Panc1 (cell line): ENCODE measurements around the gene REN. TPM values are rescaled to one million over a fixed set of nuclear protein-coding genes. Genes with fewer than 3 reads are reported as not detected.
A peak's percentile ranks its signal among the peaks of the same experiment; 100 is the strongest.

Experiments used
- ATAC-seq: fragments of 200-7000 bp; cut with Tn5 transposase; 2 replicates; pipeline ENCODE4 v1.9.1; 2020; ENCODE audit warnings: mild to moderate bottlenecking, moderate library complexity
- BruUV-seq: library from RNA; stranded (reverse); fragments of 400-500 nt; replicated peaks from 2 replicates; lab custom pipeline; 2021; lab: Mats Ljungman, UMichigan
- CTCF ChIA-PET: fragments of 300-600 bp; sonication (Branson Sonifier 250); formaldehyde crosslinking; loops from one replicate; lab custom pipeline; 2022; ENCODE audit warnings: antibody characterized with exemption; lab: Charles Lee
- POLR2A ChIA-PET: fragments of 300-600 bp; sonication (Branson Sonifier 250); formaldehyde crosslinking; loops from one replicate; lab custom pipeline; 2022; ENCODE audit warnings: antibody characterized with exemption; lab: Charles Lee
- DNase-seq: peaks from one replicate; pipeline ENCODE4 v3.0.0-alpha.2; 2010; ENCODE audit warnings: low read depth, low spot score
- H3K27ac ChIP-seq: 2 replicates; pipeline ENCODE4 v1.5.1; 2011; ENCODE audit warnings: mild to moderate bottlenecking, low read length, inconsistent platforms
- H3K27me3 ChIP-seq: fragments of 200-500 bp; sonication (Bioruptor generic); 2 replicates; pipeline ENCODE4 v1.6.0; 2014; ENCODE audit warnings: low read length, inconsistent platforms; ENCODE audit not compliant: control insufficient read depth, insufficient read depth
- H3K36me3 ChIP-seq: fragments of 200-500 bp; sonication (Bioruptor generic); 2 replicates; pipeline ENCODE4 v1.5.1; 2014; ENCODE audit warnings: inconsistent platforms, mild to moderate bottlenecking, low read length, moderate library complexity; ENCODE audit not compliant: control insufficient read depth, insufficient read depth
- H3K4me1 ChIP-seq: 2 replicates; pipeline ENCODE4 v1.5.1; 2011; ENCODE audit warnings: inconsistent platforms, mild to moderate bottlenecking, low read length, moderate library complexity; ENCODE audit not compliant: control insufficient read depth, insufficient read depth
- H3K4me3 ChIP-seq, 2 experiments: 2 replicates each; pipeline ENCODE4 v1.5.1; 2011 to 2012; ENCODE audit warnings: low read depth in 2 of 2, low read length in 2 of 2, mild to moderate bottlenecking in 2 of 2, inconsistent platforms in 1 of 2, moderate library complexity in 1 of 2
- H3K9me3 ChIP-seq: fragments of 200-500 bp; sonication (Bioruptor generic); 2 replicates; pipeline ENCODE4 v1.5.1; 2014; ENCODE audit warnings: low read depth, mild to moderate bottlenecking, inconsistent platforms, low read length, moderate library complexity; ENCODE audit not compliant: control insufficient read depth, insufficient read depth
- CTCF ChIP-seq: fragments of 450-650 bp; IDR thresholded peaks from 2 replicates; pipeline ENCODE4 v1.5.1; 2017; ENCODE audit warnings: mild to moderate bottlenecking
- POLR2AphosphoS5 ChIP-seq: IDR thresholded peaks from 2 replicates; pipeline ENCODE4 v1.6.1; 2012; ENCODE audit warnings: mild to moderate bottlenecking, low read depth, low read length, moderate library complexity
- REST ChIP-seq, 2 experiments: IDR thresholded peaks; 2 replicates each; pipeline ENCODE4 v1.6.1; 2011 to 2012; ENCODE audit warnings: low read depth in 2 of 2, control low read depth in 1 of 2, low read length in 1 of 2, mild to moderate bottlenecking in 1 of 2, moderate library complexity in 1 of 2; ENCODE audit not compliant: insufficient read depth in 1 of 2
- SIN3A ChIP-seq: IDR thresholded peaks from 2 replicates; pipeline ENCODE4 v1.6.1; 2012; ENCODE audit warnings: low read depth, mild to moderate bottlenecking, low read length, moderate library complexity, borderline replicate concordance; ENCODE audit not compliant: insufficient read depth
- TCF7L2 ChIP-seq: IDR thresholded peaks from 2 replicates; pipeline ENCODE4 v1.6.1; 2011; ENCODE audit warnings: mild to moderate bottlenecking, low read depth, low read length, inconsistent platforms
- in situ Hi-C: cut with HindIII; loops from 2 replicates; pipeline ENCODE4 v1.10.0; 2016; ENCODE audit warnings: low sequenced_read_pairs, low pct_unique_long_range_greater_than_20kb
- intact Hi-C: fragments of 100-400 bp; cut with micrococcal nuclease; formaldehyde crosslinking; loops from one replicate; pipeline ENCODE4 v1.10.0; 2022; ENCODE audit not compliant: unreplicated experiment
- total RNA-seq: library from RNA; stranded (reverse); gene quantifications from one replicate; pipeline ENCODE4 v1.2.1, GENCODE V29; 2021; ENCODE audit not compliant: unreplicated experiment

The REN gene
- total RNA-seq, 1 experiment from 2014 or later, result not detected

GRCh38 chr1:204126956-204127355 lies 39.2 kb downstream of the REN start:
- no TSS peak for BruUV-seq
- H3K27me3 ChIP-seq, result no peaks in the 10 kb centered on the region
- TF ChIP-seq SIN3A, result no peak
- no peak for TF ChIP-seq TCF7L2
- no peak for TF ChIP-seq CTCF
- no peak for TF ChIP-seq REST (IDR thresholded peaks at IDR 0.05; ENCODE audit: insufficient read depth in 1 of 2, low read depth in 2 of 2, low read length in 1 of 2)
- TF ChIP-seq POLR2AphosphoS5, result no peak
- no peaks in the 10 kb centered on the region for H3K9me3 ChIP-seq
- peaks cover 29% of the 10 kb centered on the region for H3K4me1 ChIP-seq
- peak overlapping the region; percentile 45 for H3K27ac ChIP-seq
- in situ Hi-C loops, result loop anchor here (25.0 kb wide), 1 partner anchor 265 kb away; the partner anchor contains the start of gene SNRPE
- DNase-seq (no peak), ATAC-seq (no peak)
- intact Hi-C loops, result loop anchor here (1.0 kb wide), 1 partner anchor 256 kb away; no protein-coding TSS in a partner anchor
- peaks cover 3% of the 10 kb centered on the region for H3K36me3 ChIP-seq
- no peak overlapping the region for H3K4me3 ChIP-seq
- CTCF ChIA-PET, result interaction anchor here (2.8 kb wide), 1 partner anchor 257 kb away, joined by 30 read pairs; no protein-coding TSS in a partner anchor
- POLR2A ChIA-PET, result no interaction called here

- H3K27me3 ChIP-seq, result no peaks in the 10 kb centered on the region
- DNase-seq (no peak), ATAC-seq (no peak)
- no peak overlapping the region for H3K4me3 ChIP-seq
- TF ChIP-seq REST (IDR thresholded peaks at IDR 0.05; ENCODE audit: insufficient read depth in 1 of 2, low read depth in 2 of 2, low read length in 1 of 2) (no peak), TCF7L2 (no peak), CTCF (no peak), SIN3A (no peak), POLR2AphosphoS5 (no peak)
- POLR2A ChIA-PET, result no interaction called here
- intact Hi-C loops, result no loop called here
- no TSS peak for BruUV-seq
- peaks cover 29% of the 10 kb centered on the region for H3K4me1 ChIP-seq
- no peak overlapping the region; the same call in none of the 2 replicates for H3K27ac ChIP-seq
- CTCF ChIA-PET, result no interaction called here
- H3K9me3 ChIP-seq, result no peaks in the 10 kb centered on the region
- in situ Hi-C loops, result loop anchor here (25.0 kb wide), 1 partner anchor 264 kb away; the partner anchor contains the start of gene SNRPE
- peaks cover 3% of the 10 kb centered on the region for H3K36me3 ChIP-seq
Measured at GRCh38 chr1:204126386-204126785, 39.8 kb downstream of the REN start.
